ENCODE measurements around the gene MKLN1. TPM values are rescaled to one million over a fixed set of nuclear protein-coding genes. Genes with fewer than 3 reads are reported as not detected.

MKLN1 gene
- polyA plus RNA-seq (2011; rRNA removed) (25.6 and 52.9 TPM in 2 replicates), polyA minus RNA-seq (2011; rRNA and poly(A)+ RNA removed) (81.9 and 92.6 TPM in 2 replicates)

DNA sequence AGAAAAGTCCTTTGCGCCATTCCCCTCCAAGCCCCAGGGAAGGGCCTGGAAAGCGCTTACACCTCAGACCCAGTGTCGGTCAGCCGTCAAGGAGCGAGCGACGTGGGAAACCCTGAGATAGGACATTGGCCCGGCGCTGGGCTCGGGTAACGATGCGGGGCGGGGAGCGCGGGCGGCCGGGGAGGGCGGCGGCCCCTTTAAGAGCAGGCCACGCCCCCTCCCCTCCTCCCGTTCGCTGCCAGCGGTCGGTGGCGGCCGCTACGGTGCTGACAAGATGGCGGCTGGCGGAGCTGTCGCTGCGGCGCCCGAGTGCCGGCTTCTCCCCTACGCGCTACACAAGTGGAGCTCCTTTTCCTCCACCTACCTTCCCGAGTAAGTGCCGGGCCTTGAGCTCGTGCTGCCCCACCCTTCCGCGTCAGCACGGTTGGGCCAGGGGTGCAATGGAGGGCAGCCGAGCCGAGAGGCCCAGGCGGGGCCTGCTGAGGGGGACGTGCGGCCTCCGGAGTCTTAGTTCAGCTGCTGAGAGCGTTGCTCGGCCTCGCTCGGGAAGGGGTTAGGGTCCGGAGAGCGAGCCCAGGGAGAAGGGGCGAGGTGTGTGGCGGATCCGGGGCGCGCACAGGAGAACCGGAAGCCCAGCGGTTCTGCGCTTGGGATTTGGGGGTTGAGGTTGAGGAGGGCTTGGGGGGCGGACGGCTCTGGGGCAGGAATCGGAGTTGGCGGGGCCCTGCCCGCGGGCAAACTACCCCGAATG, at the start of gene MKLN1:
TSS of gene MKLN1 (plus strand) at position 251 of the 751 bp plus-strand sequence. CDS start at position 275, 24 bp downstream.
- TF ChIP-seq, protein P1, sequence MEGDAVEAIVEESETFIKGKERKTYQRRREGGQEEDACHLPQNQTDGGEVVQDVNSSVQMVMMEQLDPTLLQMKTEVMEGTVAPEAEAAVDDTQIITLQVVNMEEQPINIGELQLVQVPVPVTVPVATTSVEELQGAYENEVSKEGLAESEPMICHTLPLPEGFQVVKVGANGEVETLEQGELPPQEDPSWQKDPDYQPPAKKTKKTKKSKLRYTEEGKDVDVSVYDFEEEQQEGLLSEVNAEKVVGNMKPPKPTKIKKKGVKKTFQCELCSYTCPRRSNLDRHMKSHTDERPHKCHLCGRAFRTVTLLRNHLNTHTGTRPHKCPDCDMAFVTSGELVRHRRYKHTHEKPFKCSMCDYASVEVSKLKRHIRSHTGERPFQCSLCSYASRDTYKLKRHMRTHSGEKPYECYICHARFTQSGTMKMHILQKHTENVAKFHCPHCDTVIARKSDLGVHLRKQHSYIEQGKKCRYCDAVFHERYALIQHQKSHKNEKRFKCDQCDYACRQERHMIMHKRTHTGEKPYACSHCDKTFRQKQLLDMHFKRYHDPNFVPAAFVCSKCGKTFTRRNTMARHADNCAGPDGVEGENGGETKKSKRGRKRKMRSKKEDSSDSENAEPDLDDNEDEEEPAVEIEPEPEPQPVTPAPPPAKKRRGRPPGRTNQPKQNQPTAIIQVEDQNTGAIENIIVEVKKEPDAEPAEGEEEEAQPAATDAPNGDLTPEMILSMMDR (IDR thresholded peaks at IDR 0.05; ENCODE audit: insufficient read depth, low read depth, low read length), result no peak
- Histone ChIP-seq H3K27me3 (ENCODE audit: control insufficient read depth, insufficient read depth, low read length) (no peaks in the 10 kb centered on the region), H3K36me3 (ENCODE audit: control insufficient read depth, insufficient read depth, low read length) (no peaks in the 10 kb centered on the region), H3K4me3 (ENCODE audit: low read depth, low read length) (peak within 1 kb of the TSS; percentile 84)
- CTCF ChIA-PET, result no interaction called here
- peak; percentile 25 for DNase-seq (ENCODE audit: low read depth)
- POLR2A ChIA-PET, result interaction anchor here (1.6 kb wide), 1 partner anchor 223 kb away, joined by 7 read pairs; no protein-coding TSS in a partner anchor

DNA sequence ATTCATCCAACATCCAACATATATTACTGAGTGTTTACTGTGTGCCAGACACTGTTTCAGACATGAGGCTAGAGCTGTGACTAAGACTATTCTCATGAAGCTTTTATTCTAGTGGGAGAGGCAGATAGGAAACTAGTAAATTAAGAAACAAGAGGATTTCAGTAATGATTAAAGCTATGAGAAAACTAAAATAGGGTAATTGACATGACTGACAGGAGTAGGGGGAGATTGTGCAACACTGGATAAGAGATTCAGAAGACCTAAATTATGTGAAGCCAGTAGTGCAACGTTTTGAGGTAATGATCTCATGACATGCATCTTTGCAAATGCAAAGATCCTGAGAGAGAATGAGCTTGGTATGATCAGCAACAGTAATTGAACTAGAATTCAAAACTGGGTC, 48.6 kb upstream of the MKLN1 start:
- TF ChIP-seq, protein P1 (IDR thresholded peaks at IDR 0.05; ENCODE audit: insufficient read depth, low read depth, low read length), result no peak
- Histone ChIP-seq H3K4me3 (ENCODE audit: low read depth, low read length) (no peak overlapping the region), H3K27me3 (ENCODE audit: control insufficient read depth, insufficient read depth, low read length) (no peaks in the 10 kb centered on the region), H3K36me3 (ENCODE audit: control insufficient read depth, insufficient read depth, low read length) (no peaks in the 10 kb centered on the region)
- POLR2A ChIA-PET, result no interaction called here
- CTCF ChIA-PET, result no interaction called here
- DNase-seq (ENCODE audit: low read depth), result no peak

DNA sequence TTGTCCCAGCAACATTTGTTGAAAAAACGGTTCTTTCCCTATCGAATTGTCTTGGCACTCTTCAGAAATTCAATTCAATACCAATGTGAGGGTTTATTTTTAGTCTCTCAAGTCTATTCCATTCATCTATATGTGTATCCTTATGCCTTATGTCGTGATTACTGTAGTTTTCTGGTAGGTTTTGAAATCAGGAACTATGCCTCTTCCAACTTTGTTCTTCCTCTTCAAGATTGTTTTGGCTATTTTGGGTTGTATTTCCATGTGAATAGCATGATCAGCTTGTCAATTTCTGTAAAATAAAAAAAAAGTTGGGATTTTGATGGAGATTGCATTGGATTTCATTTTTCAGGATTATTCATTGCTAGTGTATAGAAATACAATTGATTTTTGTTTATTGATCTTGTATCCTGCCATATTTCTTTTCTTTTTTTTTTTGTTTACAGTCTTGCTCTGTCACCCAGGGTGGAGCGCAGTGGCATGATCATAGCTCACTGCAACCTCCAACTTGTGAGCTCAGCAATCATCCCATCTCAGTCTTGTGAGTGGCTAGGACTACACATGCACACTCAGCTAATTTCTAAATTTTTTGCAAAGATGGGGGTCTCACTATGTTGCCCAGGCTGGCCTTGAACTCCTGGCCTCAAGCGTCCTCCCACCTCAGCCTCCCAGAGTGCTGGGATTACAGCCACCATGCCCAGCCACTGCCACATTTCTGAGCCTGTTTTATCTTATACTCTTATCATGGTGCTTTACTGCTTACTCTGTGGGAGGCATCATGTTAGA, 46.2 kb upstream of the MKLN1 start:
- CTCF ChIA-PET, result no interaction called here
- no peak for DNase-seq (ENCODE audit: low read depth)
- Histone ChIP-seq H3K36me3 (ENCODE audit: control insufficient read depth, insufficient read depth, low read length) (no peaks in the 10 kb centered on the region), H3K27me3 (ENCODE audit: control insufficient read depth, insufficient read depth, low read length) (no peaks in the 10 kb centered on the region), H3K4me3 (ENCODE audit: low read depth, low read length) (no peak overlapping the region)
- TF ChIP-seq, protein P1 (IDR thresholded peaks at IDR 0.05; ENCODE audit: insufficient read depth, low read depth, low read length), result no peak
- POLR2A ChIA-PET, result no interaction called here

DNA sequence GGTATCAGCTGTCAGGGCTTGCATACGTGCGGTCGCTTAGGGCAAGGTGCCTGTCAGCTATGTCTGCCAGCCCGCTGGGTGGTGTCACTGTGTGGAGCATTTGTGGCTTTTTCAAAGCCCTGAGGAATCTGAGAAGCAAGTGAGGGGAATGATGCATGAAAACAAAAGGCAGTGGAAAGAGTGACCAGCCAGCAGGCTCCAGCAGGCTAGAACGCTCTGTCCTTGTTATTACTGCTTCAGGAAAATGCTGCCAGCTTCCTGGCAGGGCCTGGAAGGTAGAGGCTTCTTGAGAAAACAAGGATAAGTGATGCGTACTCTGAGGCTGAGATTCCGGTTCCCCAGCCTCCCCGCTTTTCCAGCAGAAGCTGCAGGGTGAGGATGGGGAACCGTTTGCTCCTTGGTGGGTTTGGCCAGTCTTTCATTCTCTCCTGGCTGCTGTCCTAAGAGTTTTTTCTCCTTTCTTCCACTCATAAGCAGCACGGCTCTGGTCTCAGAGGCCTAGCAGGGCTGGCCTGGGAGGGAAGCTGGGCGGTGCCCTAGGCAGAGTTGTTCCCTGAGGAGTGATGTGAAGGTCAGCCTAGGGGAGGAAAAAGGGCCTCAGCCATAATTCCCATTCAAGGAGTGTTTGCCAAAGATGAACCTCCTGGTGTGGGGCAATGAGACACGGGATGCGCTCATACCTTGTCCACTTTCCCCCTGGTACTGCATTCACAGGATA, 42.8 kb upstream of the MKLN1 start:
- Histone ChIP-seq H3K27me3 (ENCODE audit: control insufficient read depth, insufficient read depth, low read length) (no peaks in the 10 kb centered on the region), H3K36me3 (ENCODE audit: control insufficient read depth, insufficient read depth, low read length) (no peaks in the 10 kb centered on the region), H3K4me3 (ENCODE audit: low read depth, low read length) (no peak overlapping the region)
- ChIA-PET POLR2A (no interaction called here), CTCF (interaction anchor here (0.7 kb wide), 1 partner anchor 13 kb away, joined by 3 read pairs; no protein-coding TSS in a partner anchor)
- TF ChIP-seq, protein P1 (IDR thresholded peaks at IDR 0.05; ENCODE audit: insufficient read depth, low read depth, low read length), result no peak
- no peak for DNase-seq (ENCODE audit: low read depth)
